Placental epithelial cell (primary cell): Measurements from ENCODE around the gene DNAL1. TPM values are rescaled to one million over a fixed set of nuclear protein-coding genes. Genes with fewer than 3 reads are reported as not detected.

Experiments used
- small RNA-seq: library from RNA; depleted of rRNA; stranded (forward); fragments of <200 nt; gene quantifications from one replicate; pipeline ENCODE3, GENCODE V24; 2012
- total RNA-seq: library from RNA; depleted of rRNA; stranded (reverse); fragments of >200 nt; gene quantifications from 2 replicates; pipeline ENCODE4 v1.2.3, GENCODE V29; 2012

Gene DNAL1, protein sequence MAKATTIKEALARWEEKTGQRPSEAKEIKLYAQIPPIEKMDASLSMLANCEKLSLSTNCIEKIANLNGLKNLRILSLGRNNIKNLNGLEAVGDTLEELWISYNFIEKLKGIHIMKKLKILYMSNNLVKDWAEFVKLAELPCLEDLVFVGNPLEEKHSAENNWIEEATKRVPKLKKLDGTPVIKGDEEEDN
- 4.7 and 12.5 TPM in 2 replicates for total RNA-seq

DNA sequence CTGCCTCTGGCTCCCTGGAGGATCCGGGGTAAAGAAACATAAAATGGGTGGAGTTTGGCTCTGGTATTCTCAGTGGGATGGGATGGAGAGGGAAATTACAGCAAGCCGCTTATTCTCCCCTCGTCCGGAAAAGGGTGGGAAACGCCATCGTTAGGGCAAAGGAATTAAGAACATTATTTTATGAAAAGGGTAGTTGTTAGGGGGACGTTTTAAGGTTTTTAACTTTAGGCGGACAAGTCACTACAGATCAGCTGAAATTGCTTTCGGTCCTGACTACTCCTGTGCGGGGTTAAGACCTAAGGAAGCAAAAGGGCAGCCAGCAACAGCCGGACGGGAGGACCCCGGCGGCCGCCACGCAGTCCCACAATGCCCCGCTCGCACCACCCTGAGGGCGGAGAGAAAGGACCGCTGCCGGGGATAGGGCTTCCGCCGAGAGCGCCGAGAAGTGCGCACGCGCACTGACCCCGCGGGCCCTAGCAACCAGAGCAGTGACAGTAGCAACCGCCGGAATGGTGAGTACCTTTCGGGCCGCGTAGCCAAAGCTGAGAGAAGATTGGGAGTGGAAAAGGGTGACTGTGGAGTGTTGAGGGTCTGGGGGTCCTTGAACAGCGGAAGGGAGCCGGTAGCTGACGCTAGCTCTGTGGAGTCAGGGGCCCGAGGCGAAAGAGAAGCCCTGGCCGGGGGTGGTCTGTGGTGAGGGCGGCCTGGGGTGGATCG is at the start of gene DNAL1:
DNAL1 (plus strand) TSS at position 456 of the 717 bp plus-strand sequence; CDS start at position 510, 54 bp downstream.

DNA sequence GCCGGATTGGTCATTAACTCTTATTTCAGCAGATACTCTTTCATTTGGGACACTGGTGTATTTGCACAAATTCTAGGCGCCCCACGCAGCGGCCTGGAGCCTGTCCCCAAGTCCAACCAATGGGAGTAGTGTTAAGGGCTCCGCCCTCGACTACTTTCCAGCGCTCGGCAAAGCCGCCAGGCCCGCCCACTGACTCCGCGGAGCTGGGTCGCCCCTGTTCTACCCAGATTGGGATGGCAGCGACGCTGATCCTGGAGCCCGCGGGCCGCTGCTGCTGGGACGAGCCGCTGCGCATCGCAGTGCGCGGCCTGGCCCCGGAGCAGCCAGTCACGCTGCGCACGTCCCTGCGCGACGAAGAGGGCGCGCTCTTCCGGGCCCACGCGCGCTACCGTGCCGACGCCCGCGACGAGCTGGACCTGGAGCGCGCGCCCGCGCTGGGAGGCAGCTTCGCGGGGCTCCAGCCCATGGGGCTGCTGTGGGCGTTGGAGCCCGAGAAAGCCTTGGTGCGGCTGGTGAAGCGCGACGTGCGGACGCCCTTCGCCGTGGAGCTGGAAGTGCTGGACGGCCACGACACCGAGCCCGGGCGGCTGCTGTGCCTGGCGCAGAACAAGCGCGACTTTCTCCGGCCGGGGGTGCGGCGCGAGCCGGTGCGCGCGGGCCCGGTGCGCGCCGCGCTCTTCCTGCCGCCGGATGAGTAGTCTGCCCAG is 32.3 kb upstream of the DNAL1 start, which contains the start of gene ACOT6:
ACOT6 (plus strand) TSS at position 179 of the 707 bp plus-strand sequence; CDS start at position 234, 55 bp downstream.

DNA sequence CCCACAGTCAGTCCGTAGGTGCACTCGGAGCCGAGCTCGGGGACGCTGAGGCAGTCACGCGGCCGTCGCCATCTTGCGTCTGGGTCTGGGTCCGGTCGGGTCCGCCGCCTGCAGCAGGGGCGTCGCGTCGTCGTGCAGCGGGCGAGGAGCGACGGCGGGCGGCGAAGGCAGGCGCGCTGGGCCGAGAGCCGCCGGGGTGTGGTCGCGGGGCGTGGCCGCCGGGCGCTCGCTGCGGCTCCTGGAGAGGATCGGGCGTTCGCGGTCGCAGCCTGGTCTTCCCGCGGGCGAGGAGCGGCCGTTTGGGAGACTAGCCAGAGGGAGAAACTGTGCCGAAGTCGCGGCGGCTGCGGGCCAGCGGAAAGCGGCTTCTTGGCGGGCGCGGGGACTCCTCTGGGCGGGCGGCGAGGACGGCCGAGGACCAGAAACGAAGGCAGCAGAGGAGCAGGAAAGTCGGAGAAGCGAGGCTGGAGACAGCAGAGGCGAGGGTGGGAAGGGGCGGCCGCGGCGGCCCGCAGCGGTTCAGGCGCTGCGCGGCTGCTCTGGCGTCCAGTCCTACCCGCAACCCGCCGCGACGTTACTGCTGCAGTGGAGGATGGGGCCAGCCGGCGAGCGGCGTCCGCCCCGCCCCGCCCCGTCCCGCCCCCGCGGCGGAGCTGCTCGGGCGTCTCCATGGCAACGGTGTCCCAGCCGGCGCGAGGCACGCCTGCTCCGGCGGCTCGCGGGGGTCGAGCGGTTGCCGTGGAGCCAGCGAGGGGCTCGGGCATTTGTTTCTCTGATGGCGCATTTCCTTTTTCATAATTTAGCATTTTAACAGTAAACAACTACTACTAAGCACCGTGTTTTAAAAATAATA is 69.2 kb downstream of the DNAL1 start, which contains the start of gene PNMA1:
PNMA1 (minus strand) TSS at position 582 of the 853 bp plus-strand sequence. CDS start 745 bp downstream, outside the sequence.

Small RNA genes lying within 50 kb of the gene (small RNA-seq; reads per million reads assigned to genes)
- gene RNU6-240P: not detected

Other genes starting within 250 kb of the DNAL1 start
- 21.6 and 26.1 TPM in 2 replicates for gene NUMB, start 186.4 kb upstream of the DNAL1 start, total RNA-seq
- gene RIOX1, start 154.1 kb upstream of the DNAL1 start, total RNA-seq: 11.4 and 24.6 TPM in 2 replicates
- gene ACOT1, start 107.8 kb upstream of the DNAL1 start, total RNA-seq: 1.2 and 2.5 TPM in 2 replicates
- gene HEATR4, start 86.0 kb upstream of the DNAL1 start, total RNA-seq: under 0.01 and 0.11 TPM in 2 replicates
- 17.7 and 26.7 TPM in 2 replicates for gene ACOT2, start 75.8 kb upstream of the DNAL1 start, total RNA-seq
- gene ACOT4, start 53.1 kb upstream of the DNAL1 start, total RNA-seq: 0.39 and 3.9 TPM in 2 replicates
- gene ACOT6, start 32.5 kb upstream of the DNAL1 start, total RNA-seq: 0.39 TPM in 1 of 2 replicates, not detected in the other
- 18.4 and 21.6 TPM in 2 replicates for gene PNMA1, start 69.4 kb downstream of the DNAL1 start, total RNA-seq
- 3.1 and 3.5 TPM in 2 replicates for gene PTGR2, start 206.8 kb downstream of the DNAL1 start, total RNA-seq
- gene ZNF410, start 241.9 kb downstream of the DNAL1 start, total RNA-seq: 67.9 and 73.7 TPM in 2 replicates